GM19238 (cell line): Measurements from ENCODE around the gene UBTD2.

ENCODE experiments used
- DNase-seq: peaks from one replicate; pipeline ENCODE4 v3.0.0; 2011; ENCODE audit warnings: low spot score; ENCODE audit not compliant: insufficient read length

Gene UBTD2

GRCh38 chr5:172172912-172173563 lies 110.5 kb downstream of the UBTD2 start:
- no peak for DNase-seq

- DNase-seq: no peak
Observed at GRCh38 chr5:172171118-172171517, 112.4 kb downstream of the UBTD2 start.

DNA sequence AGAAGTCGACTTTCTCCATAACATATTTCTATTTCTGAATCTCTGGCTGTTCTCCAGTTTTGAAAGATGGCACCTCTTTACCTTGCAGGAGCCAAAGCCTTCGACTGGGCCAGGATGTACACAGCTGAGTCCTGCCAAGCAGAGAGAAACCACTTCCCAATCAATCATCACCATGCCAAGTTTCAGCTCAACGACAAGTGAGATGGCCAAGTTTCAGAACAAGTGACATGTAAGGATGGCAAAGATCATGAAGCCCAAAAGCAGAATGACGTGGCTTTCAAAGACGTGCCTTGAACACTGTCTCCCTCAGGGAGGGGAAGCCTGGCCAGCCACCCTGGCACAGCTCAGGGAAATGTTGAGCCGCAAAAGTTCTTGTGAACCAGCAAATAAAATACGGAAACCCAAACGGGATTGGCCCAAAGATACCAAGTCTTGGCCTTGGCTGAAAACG lies 113.3 kb downstream of the UBTD2 start:
- DNase-seq: no peak

GRCh38 chr5:172169216-172169615 lies 114.3 kb downstream of the UBTD2 start:
- DNase-seq: no peak

GRCh38 chr5:172168311-172168710 lies 115.3 kb downstream of the UBTD2 start:
- no peak for DNase-seq

GRCh38 chr5:172167895-172168294 lies 115.7 kb downstream of the UBTD2 start:
- DNase-seq: no peak

DNA sequence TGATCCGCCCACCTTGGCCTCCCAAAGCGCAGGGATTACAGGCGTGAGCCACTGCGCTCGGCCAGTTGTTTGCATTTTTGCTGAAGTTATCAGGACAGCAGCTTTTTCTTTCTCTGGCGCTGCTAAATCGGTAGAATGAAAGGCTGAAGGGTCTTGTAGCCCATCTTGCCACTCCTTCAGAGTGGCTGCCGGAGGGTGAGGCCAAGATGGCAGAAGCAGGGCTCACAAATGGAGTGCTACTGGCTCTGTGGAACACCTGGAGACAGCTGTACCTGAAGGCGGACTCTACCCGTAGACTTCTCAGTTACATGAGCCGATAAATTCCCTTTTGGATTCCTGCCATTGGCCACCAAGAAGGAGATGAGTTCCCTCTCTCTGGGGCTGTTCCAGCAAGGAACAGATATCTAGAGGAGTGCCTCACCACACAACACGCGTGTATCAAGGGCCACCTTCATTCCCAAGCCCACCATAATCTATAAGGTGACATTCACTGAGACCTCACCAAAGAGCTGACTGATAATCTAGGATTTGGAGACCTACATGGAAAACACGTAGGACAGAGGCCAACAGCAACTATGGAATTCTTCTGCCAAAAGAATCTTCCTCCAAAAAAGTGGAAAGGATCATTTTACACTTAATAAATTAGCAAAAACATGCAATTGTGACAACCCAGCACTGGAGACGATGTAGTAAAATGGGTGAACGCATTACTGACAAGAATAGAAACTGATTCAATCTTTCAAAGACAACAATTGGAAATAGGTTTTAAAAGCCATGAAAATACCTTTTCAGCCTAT lies 117.3 kb downstream of the UBTD2 start:
- no peak for DNase-seq

DNA sequence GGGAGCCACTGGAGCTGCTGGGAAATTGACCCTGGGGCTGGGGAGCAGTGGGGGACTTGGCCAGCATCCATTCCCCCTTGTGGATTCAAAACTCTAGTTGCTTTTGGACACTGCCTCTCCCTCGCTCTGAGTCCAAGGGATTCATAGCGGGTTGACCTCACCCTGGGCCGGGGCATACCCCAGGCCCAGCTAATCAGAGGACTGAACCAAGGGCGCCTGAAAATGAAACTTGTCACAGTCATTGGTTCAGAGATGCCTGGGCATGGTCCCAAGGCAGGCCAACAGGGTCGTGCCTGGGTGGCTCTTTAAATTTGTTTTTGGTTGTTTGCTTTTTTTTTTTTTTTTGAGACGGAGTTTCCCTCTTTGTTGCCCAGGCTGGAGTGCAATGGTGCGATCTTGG lies 118.1 kb downstream of the UBTD2 start:
- DNase-seq: no peak

DNA sequence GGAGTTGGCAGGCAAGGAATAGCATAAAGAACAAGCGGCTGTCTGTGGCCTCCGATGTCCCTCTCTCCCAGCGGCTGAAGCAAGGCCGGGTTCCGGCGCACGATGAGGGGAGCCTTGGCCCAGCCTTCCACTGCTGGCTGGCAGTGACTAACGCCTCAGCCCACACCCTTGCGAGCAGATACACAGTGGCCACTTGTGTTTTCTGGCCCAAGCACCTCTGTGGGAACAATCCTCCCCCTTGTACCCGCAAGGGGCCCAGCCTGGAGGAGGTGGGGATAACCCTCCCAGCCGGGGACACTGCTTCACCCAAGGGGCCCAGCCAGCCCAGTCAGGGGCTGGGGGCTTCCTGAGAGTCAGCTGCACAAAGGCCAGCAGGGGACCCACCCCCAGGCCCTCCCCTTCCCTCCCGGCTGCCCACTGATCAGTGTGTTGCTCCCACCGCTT lies 118.8 kb downstream of the UBTD2 start:
- DNase-seq: no peak

- DNase-seq: no peak
Observed at GRCh38 chr5:172163346-172163745, 120.2 kb downstream of the UBTD2 start.

GRCh38 chr5:172162987-172163343 lies 120.6 kb downstream of the UBTD2 start:
- no peak for DNase-seq

- no peak for DNase-seq
Observed at GRCh38 chr5:172162323-172162986, 121.1 kb downstream of the UBTD2 start.

DNA sequence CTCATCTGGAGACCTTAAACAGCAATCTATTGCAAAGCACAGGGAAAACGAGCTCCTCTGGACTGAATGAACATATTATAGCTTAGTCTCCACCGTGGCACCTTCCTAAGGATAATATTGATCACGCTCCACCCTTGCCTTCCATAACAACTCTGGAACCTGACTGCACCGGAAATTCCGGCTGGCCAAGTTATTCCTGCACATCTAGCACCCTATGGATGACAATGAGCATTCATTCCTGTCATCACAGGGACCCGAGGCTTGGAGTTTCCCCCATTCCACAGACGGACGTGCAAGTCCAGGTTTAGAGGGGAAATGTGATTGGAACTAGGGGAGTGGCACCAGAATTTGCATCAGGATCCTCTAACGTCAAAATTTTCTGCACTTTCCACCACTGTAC lies 123.1 kb downstream of the UBTD2 start:
- DNase-seq: no peak
